ENCODE data around the gene IGF1R. TPM values are rescaled to one million over a fixed set of nuclear protein-coding genes. Genes with fewer than 3 reads are reported as not detected.

The IGF1R gene
- total RNA-seq, 1 donor from 2014 or later, result 33.3 TPM

DNA sequence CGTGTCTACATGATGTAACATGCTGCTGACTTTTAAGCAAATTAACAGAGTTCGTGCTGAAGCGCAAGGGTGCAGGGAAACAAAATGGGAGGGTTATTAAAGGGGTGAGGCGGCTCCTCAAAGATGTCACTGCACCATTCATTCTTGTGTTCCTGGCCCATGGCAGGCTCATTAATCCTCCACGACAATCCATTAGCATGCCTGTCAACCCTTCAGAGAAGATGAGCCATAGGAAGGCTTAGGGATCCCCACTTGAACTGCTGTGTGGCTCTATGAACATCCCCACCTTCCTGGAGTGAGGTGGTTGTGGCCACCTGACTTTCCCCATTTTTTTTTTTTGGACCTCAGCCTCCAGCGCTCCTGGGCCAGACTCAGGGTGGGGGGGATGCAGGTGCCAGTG is 45.8 kb downstream of the IGF1R start:
- ATAC-seq, result no peak
- no peak for DNase-seq
- intact Hi-C loops (cut with micrococcal nuclease), result no loop called here

DNA sequence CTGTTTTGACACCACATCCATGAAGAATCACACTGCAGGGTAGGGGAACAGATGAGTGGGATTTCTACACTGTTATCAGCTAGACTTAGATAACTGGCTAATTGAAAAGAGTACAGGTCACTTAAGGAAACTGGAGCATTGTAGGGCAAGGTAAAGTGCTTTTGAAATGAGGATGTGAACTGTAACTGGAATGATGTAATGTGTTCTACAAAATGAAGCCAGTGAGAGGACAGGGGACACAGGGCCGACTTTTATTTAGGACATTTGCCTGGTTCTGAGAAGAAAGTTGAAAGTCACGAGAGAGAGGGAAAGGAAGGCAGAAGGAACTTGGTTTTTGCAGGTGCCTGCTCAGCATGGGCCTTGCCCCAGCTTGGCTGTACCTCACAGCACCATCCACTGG is 50.5 kb downstream of the IGF1R start:
- no peak for DNase-seq
- peak; percentile 23 for ATAC-seq
- intact Hi-C loops (cut with micrococcal nuclease), result no loop called here

DNA sequence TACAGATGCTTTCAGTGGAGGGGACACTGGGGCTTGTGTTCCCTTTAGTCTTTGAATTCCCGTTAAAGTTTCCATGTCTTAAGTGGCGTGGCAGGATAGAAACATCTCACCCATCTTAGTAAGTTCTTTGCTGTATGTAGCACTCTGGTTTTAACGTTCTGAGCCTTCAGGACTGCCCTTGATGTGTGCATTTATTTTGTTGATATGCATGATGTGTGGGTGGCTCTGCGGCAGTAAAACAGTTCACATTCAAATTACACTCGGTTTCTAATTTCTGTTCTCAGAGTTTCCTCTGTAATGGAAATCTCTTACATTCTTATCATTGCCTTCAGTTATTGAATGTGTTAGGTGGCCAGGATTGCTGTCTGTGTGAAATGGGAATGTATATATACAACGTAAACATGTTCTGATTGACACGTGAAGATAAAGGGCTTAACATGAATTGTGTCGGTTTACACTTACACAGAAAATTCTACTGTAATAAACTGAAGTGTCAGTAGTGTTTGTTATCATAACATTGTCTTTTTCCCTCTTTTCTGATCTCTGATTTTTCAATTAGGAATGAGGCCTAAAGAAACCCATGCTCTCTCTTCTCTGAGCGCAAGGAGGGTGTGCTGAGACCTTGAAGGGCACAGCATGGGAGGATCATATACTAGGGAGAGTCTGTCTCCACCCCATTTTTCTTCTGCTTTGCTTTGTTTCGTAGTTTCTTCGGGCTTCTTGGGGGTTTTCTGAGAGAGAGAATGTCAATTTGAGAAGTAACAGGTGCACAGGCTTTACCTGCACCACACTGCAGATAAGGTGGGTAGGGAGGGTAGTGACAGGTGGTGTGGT is 51.5 kb downstream of the IGF1R start:
- ATAC-seq (no peak), DNase-seq (no peak)
- intact Hi-C loops (cut with micrococcal nuclease), result no loop called here

DNA sequence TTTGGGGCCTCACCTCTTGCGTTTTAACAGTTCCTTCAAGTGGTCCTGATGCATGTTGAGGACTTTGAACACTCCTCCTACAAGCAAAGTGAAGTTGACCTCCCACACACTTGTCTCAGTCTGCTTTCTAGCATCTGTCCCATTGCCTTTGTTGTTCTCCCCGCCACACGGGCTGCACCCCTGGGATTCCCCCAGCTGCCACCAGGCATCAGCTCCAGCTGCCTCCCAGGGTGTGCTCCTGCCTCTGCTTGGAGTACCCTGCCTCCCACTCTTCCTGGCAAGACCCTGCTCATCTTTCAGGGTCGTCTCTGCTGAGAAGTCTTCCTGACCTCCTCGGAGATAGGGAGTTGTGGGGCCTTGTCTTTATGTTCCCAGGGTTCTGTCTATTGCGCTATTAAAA is 52.2 kb downstream of the IGF1R start:
- no peak for DNase-seq
- ATAC-seq, result no peak
- intact Hi-C loops (cut with micrococcal nuclease), result no loop called here

DNA sequence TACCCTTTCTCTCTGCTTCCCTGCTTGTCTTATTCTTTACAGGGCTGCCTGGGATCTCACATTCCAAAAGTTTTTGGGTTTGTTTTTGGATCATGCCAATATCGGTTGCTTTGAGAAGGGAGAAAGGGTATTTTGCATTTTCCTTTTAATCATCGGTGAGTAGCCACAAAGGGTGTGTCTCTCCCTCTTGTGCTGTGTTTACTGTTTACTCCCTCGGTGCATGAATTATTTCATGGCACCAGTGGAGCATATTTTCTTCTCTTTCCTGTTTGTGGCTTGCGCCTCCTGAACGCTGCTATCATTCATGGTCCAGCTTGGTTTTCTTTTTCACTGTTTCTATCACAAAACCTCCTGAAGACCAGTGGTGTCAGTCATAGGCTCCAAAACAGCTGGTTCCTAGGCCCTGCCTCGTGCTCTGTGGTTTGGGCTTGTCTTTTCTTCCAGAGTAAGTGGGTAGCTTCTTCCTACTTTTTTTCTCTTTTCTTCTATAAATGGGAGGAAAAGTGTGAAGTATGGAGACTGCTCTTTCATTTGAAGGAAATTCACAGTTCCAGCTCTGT is 54.9 kb downstream of the IGF1R start:
- no peak for ATAC-seq
- intact Hi-C loops (cut with micrococcal nuclease), result no loop called here

DNA sequence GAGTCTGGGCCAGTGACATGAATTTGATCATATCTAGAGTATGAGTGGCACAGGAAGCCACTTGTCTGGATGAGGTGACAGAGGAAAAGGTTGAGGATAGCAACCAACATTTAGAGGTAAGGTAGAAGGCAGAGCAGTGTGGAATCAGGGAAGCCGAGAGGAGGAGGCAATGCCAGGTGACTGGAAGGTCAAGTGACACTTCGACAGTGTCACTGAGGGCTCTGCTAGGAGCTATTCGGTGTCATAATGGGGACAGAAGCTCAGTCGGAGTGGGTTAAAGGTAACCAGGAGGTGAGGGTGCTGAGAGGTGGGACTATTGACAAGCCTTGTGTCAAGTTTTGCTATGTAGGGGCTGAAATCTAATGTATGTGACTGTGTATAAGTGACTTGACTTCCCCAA is 56.7 kb downstream of the IGF1R start:
- DNase-seq (no peak), ATAC-seq (peak; percentile 34)
- intact Hi-C loops (cut with micrococcal nuclease), result no loop called here

More for the DNA sequence above, 54.9 kb downstream of the IGF1R start:
- DNase-seq, result no peak

DNA sequence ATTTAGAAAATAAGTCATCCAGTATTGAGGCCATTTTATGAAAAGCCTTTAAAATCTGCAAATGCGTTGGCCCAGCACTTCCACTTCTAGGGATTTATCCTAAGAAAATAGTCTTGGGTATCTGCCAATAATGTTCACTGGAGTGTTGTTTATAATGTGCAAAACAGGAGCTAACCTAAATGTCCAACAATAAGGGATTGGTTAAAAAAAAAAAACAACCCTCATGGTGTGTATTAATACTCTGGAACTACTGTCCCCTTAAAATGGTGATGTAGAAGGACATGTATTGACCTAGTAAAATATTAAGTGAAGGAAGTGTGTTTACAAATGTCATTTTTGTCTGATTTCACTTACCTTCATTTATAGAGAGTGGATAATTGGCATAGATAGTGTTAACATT is 58.0 kb downstream of the IGF1R start:
- intact Hi-C loops (cut with micrococcal nuclease), result no loop called here
- ATAC-seq (no peak), DNase-seq (no peak)

DNA sequence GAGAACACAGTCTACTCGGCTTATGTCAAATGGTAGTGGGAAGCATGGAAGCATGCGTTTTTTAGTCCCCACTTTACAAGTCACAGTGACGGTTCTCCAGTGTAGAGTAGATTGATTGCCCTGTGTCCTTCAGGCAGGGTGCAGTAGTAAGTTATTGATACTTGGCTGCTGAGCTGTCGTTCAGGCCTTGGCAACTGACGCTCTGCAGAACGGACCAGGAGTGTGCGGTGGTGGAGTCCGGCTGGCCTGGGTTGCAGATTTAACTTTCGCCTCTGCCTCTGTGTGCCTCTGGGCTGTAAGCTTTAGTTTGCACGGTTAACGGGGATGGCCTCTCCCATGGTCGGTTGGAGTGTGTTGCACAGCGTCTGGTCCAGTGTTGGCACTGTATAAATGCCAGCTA is 58.6 kb downstream of the IGF1R start:
- ATAC-seq (no peak), DNase-seq (no peak)
- intact Hi-C loops (cut with micrococcal nuclease), result no loop called here

DNA sequence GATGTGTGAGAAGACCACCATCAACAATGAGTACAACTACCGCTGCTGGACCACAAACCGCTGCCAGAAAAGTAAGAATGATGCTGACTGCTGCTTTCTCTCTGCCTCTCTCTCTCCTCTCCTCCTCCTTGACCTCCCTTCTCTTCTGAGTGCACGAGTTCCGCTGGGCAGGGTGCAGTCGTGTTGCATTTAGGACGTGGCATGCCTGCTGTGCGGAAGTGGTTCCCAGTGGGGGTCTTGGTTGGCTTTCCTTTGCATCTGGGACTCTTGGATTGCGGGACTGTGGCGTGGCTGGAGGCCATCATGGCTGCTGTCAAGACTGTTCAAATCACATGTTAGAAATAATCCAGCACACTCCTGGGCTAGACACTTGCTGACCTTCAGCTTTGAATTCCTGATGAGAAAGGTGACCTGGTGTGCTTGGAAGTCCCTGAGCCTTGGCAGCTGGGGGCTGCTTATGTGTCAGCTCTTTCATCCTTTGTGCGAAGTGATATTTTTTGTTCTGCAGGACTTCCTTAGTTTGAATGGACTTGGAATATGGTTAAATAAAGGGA is 59.8 kb downstream of the IGF1R start:
- no peak for DNase-seq
- peak; percentile 35 for ATAC-seq
- intact Hi-C loops (cut with micrococcal nuclease), result no loop called here

DNA sequence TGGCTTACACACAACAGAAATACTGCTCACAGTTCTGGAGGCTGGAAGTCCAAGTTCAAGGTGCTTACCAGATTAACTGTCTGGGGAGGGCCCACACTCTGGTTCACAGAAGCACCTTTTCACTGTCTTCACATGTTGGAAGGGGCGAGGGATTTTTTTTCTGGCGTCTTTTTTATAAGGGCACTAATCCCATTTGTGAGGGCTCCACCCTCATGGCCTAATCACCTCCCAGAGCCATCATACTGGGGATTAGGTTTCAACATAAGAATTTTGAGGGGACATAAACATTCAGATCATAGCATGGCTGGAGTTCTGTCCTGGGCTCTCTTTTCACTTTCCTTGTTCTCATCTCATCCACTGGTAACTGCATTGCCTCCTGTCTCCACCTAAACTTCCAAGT is 63.5 kb downstream of the IGF1R start:
- DNase-seq (no peak), ATAC-seq (no peak)
- intact Hi-C loops (cut with micrococcal nuclease), result no loop called here

DNA sequence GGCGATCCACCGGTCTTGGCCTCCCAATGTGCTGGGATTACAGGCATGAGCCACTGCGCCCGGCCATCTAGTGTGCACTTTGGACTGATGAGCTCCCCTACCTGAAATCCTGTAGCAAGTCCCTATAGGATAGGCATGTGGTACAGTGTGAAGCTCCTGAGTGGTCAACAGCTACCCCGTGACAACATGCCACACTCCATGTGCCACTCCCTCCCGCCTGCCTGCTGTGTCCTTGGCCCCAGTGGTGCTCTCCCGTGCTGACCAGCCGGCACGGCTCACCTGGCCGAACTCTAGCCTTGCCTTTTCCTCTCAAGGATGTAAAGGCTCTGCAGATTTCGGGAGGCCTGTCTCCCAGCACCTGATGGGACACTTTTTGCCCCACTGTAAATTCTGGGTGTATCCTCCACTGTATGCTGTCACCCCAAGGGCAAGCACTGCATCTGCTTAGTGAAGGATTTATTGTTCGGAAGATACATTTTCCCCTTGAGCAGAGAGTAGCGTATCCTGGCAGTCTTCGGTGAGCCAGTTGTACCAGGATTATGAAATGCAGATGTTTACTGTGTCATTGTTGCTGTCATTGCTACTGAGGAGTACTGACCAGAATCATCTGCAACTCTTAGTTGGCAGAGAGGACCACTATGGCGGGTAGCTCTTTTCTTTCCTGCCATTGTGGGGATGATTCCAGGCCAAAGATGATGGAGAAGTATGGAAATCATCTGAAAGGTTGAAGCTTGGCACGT is 64.7 kb downstream of the IGF1R start:
- intact Hi-C loops (cut with micrococcal nuclease), result no loop called here
- DNase-seq, result no peak
- no peak for ATAC-seq

DNA sequence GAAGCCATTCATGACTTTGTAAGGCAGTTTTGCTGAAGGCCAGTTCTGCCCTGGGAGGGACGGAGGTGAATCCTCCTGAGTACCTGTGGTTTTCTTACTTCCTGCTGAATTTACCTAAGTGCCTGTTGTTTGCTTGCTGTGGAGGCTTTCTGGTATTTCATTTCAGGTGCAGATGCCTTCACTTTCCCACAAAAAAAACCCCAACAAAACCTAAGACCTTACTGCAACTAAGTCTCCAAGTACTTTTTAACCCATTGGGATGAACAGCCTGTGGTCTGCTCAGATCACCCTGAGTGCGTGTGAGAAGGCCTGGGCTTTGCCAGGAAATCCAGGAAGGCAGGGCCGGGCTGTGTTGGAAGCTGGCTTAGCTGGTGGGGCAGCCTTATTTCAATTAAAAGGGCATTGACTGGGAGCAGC is 65.3 kb downstream of the IGF1R start:
- ATAC-seq (peak; percentile 21), DNase-seq (no peak)
- intact Hi-C loops (cut with micrococcal nuclease), result no loop called here

DNA sequence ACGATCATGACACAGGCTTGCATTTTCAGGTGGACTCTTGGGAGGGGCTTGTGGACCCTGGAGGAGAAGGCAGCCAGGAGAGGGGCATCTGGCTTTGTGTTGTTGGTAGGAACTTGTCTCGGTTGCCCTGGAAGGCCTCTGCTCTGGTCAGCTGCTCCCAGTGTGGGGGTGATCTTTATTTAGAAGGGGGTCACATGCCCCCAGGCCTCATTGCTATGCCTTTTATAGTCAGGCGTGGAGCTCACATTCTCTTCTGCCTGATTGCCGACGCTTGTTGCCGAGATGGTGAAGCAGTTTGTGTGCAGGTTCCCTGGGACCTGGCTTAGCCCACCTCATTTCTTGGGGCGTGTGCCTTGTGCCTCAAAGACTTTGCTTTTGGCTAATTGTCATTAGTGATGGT is 66.6 kb downstream of the IGF1R start:
- intact Hi-C loops (cut with micrococcal nuclease), result no loop called here
- ATAC-seq (peak; percentile 86), DNase-seq (peak; percentile 58)

DNA sequence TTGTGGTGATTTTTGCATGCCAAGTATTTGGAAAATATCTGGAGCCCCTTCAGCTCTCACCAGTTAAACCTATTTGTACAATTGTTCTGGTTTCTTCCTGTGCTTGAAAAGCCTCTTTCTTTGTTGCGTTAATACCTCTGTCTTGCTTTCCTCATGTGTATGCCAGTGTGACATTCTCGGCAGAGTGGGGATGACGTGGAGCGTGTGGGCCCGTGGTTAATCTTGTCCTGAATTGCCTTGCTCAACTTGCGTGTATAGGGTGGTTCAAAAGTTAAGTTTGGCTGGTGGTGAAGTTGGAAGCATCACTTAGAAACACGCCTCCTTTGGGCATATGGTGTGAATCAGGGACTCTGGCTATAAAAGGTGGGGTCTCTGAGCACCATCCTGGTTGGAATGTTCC is 67.1 kb downstream of the IGF1R start:
- peak; percentile 45 for DNase-seq
- intact Hi-C loops (cut with micrococcal nuclease), result no loop called here
- ATAC-seq, result peak; percentile 64

DNA sequence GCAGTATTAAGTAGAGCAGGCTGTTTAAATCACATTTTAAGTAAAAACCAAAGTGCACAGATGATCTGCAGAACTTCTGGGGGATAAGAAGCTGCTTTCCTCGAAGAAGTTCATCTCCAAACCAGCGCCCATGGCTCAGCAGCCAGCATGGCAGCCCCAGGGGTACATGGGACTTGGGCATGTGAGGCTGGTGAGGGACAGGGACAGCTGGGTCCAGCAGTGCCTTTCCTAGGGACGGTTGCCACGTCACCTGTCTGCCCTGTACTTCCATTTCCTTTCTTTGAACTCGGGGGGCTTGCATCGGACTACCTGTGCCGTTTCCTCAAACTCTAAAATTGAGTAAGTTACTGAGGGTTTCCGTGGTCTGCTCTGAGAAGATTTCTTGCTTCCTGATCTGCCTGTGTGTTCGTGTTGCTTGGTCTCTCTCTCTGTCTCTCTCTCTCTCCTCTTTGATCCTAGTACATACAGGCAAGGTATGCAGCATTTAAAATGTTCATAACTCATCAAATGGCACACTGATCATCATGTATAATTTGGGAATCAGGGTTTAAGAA is 67.6 kb downstream of the IGF1R start:
- no peak for DNase-seq
- intact Hi-C loops (cut with micrococcal nuclease), result no loop called here
- no peak for ATAC-seq

DNA sequence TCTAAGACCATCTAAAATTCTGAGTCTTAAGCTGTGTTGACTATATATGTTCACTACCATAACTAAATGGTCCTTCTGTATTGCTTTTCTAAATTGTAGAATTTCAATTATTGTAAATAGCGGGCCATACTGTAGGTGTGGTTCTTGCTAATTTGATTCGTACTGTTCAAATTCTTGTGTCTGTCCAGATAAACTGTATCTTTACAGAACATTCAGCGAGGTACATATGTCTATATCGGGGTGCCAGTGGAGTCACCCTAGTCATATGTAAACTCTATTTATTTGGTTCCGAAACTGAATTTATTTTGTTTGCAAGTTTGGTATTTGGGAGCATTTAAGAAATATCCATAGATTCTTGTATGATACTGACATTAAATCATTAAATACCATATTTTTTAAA is 69.0 kb downstream of the IGF1R start:
- intact Hi-C loops (cut with micrococcal nuclease), result no loop called here
- ATAC-seq, result no peak
- no peak for DNase-seq

DNA sequence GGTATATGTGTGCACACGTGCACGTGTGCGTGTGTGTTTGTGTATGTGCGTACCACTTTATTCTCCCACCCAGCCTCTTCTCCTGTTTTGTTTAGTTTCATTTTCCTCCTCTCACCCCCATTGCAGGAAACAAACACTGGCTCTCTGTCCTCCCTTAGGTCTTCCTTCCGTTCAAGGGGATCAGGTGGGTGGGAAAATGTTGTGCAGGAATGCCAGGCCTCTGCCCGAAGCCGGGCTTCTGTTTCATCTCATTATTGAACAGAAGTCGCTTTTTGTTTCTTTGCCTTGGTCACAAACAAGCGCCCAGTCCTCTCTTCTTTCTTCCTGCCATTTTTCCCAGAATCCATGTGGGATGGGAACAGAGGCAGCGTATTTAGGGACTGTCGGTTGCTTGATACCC is 69.6 kb downstream of the IGF1R start:
- no peak for ATAC-seq
- intact Hi-C loops (cut with micrococcal nuclease), result no loop called here
- DNase-seq, result no peak

DNA sequence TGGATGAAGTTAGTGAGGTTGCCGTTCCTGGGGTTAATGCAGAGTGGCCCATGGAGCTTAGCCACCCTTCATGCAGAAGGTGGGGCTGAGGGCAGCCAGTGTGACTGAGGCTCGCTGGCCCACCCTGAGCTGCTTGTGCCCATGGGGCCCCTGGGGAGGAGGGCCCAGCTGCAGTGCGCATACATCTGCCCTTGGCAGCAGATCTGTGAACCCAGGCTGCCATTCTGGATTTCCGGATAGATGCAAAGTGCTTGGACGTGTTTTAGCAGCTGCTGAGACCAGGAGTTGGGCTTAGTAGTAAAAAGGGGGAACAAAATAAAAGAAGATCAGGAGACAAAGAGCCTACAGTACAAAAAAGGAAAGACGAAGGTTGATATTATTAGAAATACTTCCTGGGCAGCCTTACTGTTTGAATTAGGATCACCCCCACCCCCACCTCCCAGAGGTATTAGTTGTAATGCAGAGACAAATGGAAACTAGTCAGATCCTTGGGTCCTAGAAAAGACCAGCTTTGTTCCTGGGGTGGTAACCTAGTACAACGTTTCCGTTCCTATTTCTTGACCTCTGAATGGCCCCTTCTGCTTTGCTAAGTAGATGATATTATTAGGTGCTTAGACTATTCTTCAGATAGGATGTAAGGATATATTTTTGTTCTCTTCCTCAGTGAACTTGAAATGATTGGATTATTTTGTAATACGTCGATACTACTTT is 70.2 kb downstream of the IGF1R start:
- ATAC-seq (no peak), DNase-seq (no peak)
- intact Hi-C loops (cut with micrococcal nuclease), result no loop called here

DNA sequence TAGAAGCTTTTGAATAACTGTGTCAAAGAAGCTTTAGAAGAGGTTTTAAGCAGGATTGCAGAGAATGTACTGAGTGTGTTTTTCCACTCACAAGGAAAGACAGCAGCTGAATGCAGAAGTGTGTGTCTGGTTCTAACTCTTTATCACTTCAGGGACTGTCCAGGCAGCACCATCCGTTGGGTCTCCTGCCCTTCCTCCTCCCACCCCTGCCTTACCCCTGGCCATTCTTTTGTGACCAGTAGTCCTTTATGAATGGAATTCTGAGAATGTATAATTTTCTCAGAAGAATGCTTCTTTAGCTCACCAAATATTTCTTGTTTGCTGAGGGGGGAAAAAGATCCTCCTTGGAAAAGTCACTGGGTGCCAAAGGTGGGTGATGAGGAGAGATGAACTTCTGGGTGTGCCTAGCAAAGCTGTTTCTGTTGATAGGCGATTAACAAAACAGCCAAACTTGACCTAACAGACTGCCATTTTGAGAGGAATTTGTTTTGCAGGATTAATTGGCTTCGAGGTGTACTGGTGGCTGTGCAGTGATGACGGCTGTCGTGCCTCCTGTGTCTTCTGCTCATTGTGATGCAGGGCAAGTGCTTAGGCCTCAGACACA is 70.9 kb downstream of the IGF1R start:
- intact Hi-C loops (cut with micrococcal nuclease), result no loop called here
- ATAC-seq, result no peak
- DNase-seq, result no peak

Data from left ventricle myocardium superior (tissue), 1 donor.